CD14-positive monocyte (primary cell): ENCODE data around the gene PLOD3. TPM values are rescaled to one million over a fixed set of nuclear protein-coding genes. Genes with fewer than 3 reads are reported as not detected.

ENCODE experiments used
- DNase-seq, 3 donors: peaks; one replicate each; pipeline ENCODE4 v3.0.0-alpha.2; 2011 to 2022
- H2AFZ ChIP-seq: 2 replicates; pipeline ENCODE4 v1.6.0; 2012; ENCODE audit warnings: mild to moderate bottlenecking, low read depth, low read length, inconsistent platforms; ENCODE audit not compliant: insufficient read depth, poor library complexity, severe bottlenecking
- H3K27ac ChIP-seq, 2 donors: 1 replicate in 1 of 2; 2 replicates in 1 of 2; pipeline ENCODE4 v1.5.1; 2012 to 2013; ENCODE audit warnings: low read length in 2 of 2, control low read depth in 1 of 2, inconsistent platforms in 1 of 2, low read depth in 1 of 2, mild to moderate bottlenecking in 1 of 2
- H3K27me3 ChIP-seq, 2 donors: one replicate each; pipeline versions ENCODE4 v1.6.0 to v1.6.1; 2011 to 2013; ENCODE audit warnings: low read length in 2 of 2; ENCODE audit not compliant: control insufficient read depth in 2 of 2, insufficient read depth in 2 of 2
- H3K36me3 ChIP-seq, 2 donors: replicated peaks in 1 of 2; 1 replicate in 1 of 2; 2 replicates in 1 of 2; pipeline versions ENCODE4 v1.5.1 to v1.6.1; 2012 to 2013; ENCODE audit warnings: low read length in 2 of 2, control low read depth in 1 of 2, inconsistent platforms in 1 of 2, mild to moderate bottlenecking in 1 of 2; ENCODE audit not compliant: insufficient read depth in 2 of 2, control insufficient read depth in 1 of 2
- H3K4me1 ChIP-seq, 2 donors: 1 replicate in 1 of 2; 2 replicates in 1 of 2; pipeline versions ENCODE4 v1.5.1 to v1.6.1; 2012 to 2013; ENCODE audit warnings: low read length in 2 of 2, control low read depth in 1 of 2, inconsistent platforms in 1 of 2, mild to moderate bottlenecking in 1 of 2, moderate library complexity in 1 of 2; ENCODE audit not compliant: insufficient read depth in 2 of 2, control insufficient read depth in 1 of 2
- H3K4me2 ChIP-seq: replicated peaks from 2 replicates; pipeline ENCODE3; 2012; ENCODE audit warnings: low read length, moderate library complexity, mild to moderate bottlenecking; ENCODE audit not compliant: poor library complexity, severe bottlenecking; ENCODE audit errors: extremely low read depth
- H3K4me3 ChIP-seq, 3 experiments: fragments of 200-600 bp in 1 of 3; sonication (generic) in 1 of 3; replicated peaks in 1 of 3; 1 replicate in 2 of 3; 2 replicates in 1 of 3; pipeline ENCODE4 v1.5.1; 2011 to 2013; ENCODE audit warnings: low read length in 3 of 3, mild to moderate bottlenecking in 3 of 3, control low read depth in 2 of 3, low read depth in 2 of 3, inconsistent platforms in 1 of 3, moderate library complexity in 1 of 3
- H3K79me2 ChIP-seq: 2 replicates; pipeline ENCODE4 v1.6.0; 2012; ENCODE audit warnings: mild to moderate bottlenecking, control low read depth, inconsistent platforms, low read length, moderate library complexity; ENCODE audit not compliant: insufficient read depth
- H3K9ac ChIP-seq: 2 replicates; pipeline ENCODE4 v1.6.0; 2017; ENCODE audit warnings: low read length, mild to moderate bottlenecking; ENCODE audit not compliant: insufficient read depth, poor library complexity, severe bottlenecking
- H3K9me3 ChIP-seq, 2 donors: replicated peaks in 1 of 2; 1 replicate in 1 of 2; 2 replicates in 1 of 2; pipeline versions ENCODE4 v1.5.1 to v1.6.1; 2012 to 2013; ENCODE audit warnings: low read length in 2 of 2, control low read depth in 1 of 2; ENCODE audit not compliant: control insufficient read depth in 1 of 2, insufficient read depth in 1 of 2
- H4K20me1 ChIP-seq: 2 replicates; pipeline ENCODE4 v1.6.0; 2012; ENCODE audit warnings: mild to moderate bottlenecking, low read length, control low read depth, moderate library complexity; ENCODE audit not compliant: insufficient read depth
- H3K27ac Mint-ChIP-seq, 7 donors: one replicate each; pipeline ENCODE4 v1.8.0; 2020; ENCODE audit warnings: mild to moderate bottlenecking in 7 of 7, mixed read lengths in 7 of 7, moderate library complexity in 6 of 7, inconsistent platforms in 2 of 7
- H3K27me3 Mint-ChIP-seq, 3 donors: one replicate each; pipeline ENCODE4 v1.8.0; 2021 to 2022; ENCODE audit warnings: low read depth in 3 of 3, mild to moderate bottlenecking in 3 of 3, mixed read lengths in 3 of 3, moderate library complexity in 3 of 3, inconsistent platforms in 1 of 3
- H3K36me3 Mint-ChIP-seq, 2 donors: one replicate each; pipeline ENCODE4 v1.8.0; 2020; ENCODE audit warnings: mixed read lengths in 2 of 2, inconsistent platforms in 1 of 2, mild to moderate bottlenecking in 1 of 2
- H3K4me1 Mint-ChIP-seq: one replicate; pipeline ENCODE4 v1.8.0; 2020; ENCODE audit warnings: mild to moderate bottlenecking, mixed read lengths
- H3K4me3 Mint-ChIP-seq, 2 donors: one replicate each; pipeline ENCODE4 v1.8.0; 2020; ENCODE audit warnings: mild to moderate bottlenecking in 2 of 2, mixed read lengths in 2 of 2, moderate library complexity in 1 of 2
- H3K9me3 Mint-ChIP-seq, 7 donors: one replicate each; pipeline ENCODE4 v1.8.0; 2020 to 2022; ENCODE audit warnings: mixed read lengths in 7 of 7, mild to moderate bottlenecking in 6 of 7, moderate library complexity in 6 of 7, inconsistent platforms in 2 of 7
- CTCF ChIP-seq: fragments of 200-600 bp; IDR thresholded peaks from one replicate; pipeline ENCODE4 v1.8.0; 2022; ENCODE audit warnings: antibody characterized with exemption, mild to moderate bottlenecking
- WGBS: methylation state at CpG from one replicate; pipeline ENCODE4 v1.1.5; 2013; ENCODE audit warnings: missing lambda C conversion rate; ENCODE audit not compliant: insufficient coverage; 5-methylcytosine and 5-hydroxymethylcytosine counted together
- intact Hi-C, 2 donors: fragments of 100-400 bp; cut with micrococcal nuclease; formaldehyde crosslinking; loops; one replicate each; pipeline versions ENCODE4 v1.15.0 to v1.15.1; 2023
- polyA plus RNA-seq, 3 donors: library from polyadenylated mRNA; depleted of rRNA in 1 of 3; unstranded in 2 of 3; stranded (reverse) in 1 of 3; fragments of 300-500 nt in 2 of 3; fragments of >200 nt in 1 of 3; fragmentation: Illumina TruSeq in 2 of 3; gene quantifications; 1 replicate in 2 of 3; 2 replicates in 1 of 3; pipeline ENCODE4 v1.2.3, GENCODE V29; 2012 to 2021

PLOD3 gene
- polyA plus RNA-seq, 3 donors: 26.9 to 70.1 (median 28.1) TPM

GRCh38 chr7:101162551-101163278, 54.7 kb downstream of the PLOD3 start:
- H3K36me3 Mint-ChIP-seq: peaks cover 32 to 45% of the 10 kb centered on the region in 2 donors
- H3K9me3 ChIP-seq: peaks cover 6 to 18% of the 10 kb centered on the region in 2 donors
- H3K36me3 ChIP-seq: peaks cover 7 to 17% of the 10 kb centered on the region in 2 donors
- no peak overlapping the region for H3K27ac ChIP-seq
- intact Hi-C loops: no loop called here
- peaks cover 35 to 57% of the 10 kb centered on the region in 2 donors for H3K27me3 ChIP-seq
- no peak overlapping the region for H3K27ac Mint-ChIP-seq
- no peak for TF ChIP-seq CTCF
- no peak for DNase-seq
- H3K79me2 ChIP-seq: no peaks in the 10 kb centered on the region
- no peak overlapping the region for H3K9ac ChIP-seq
- H3K4me1 Mint-ChIP-seq: peaks cover 24% of the 10 kb centered on the region
- H2AFZ ChIP-seq: no peak overlapping the region
- peaks cover 57 to 65% (median 65%) of the 10 kb centered on the region in 3 donors for H3K27me3 Mint-ChIP-seq
- peak overlapping the region in 1 of 3 experiments; percentile 56 for H3K4me3 ChIP-seq
- peaks cover 14 to 30% of the 10 kb centered on the region in 2 donors for H3K4me1 ChIP-seq
- peak overlapping the region; percentile 69 to 86 for H3K4me3 Mint-ChIP-seq
- under 1% methylated on average over 56 of the region's 74 CpGs for WGBS
- peak overlapping the region; percentile 52 for H3K4me2 ChIP-seq
- peaks cover 2 to 30% (median 13%) of the 10 kb centered on the region in 7 donors for H3K9me3 Mint-ChIP-seq
- H4K20me1 ChIP-seq: peaks cover 14% of the 10 kb centered on the region

GRCh38 chr7:101161692-101162471, 55.5 kb downstream of the PLOD3 start:
- Mint-ChIP-seq H3K27ac (no peak overlapping the region), H3K27me3 (peaks cover 48 to 57% (median 57%) of the 10 kb centered on the region in 3 donors), H3K9me3 (peaks cover 2 to 30% (median 13%) of the 10 kb centered on the region in 7 donors), H3K4me1 (peaks cover 16% of the 10 kb centered on the region), H3K4me3 (peak overlapping the region in 1 of 2 donors; percentile 86), H3K36me3 (peaks cover 37 to 52% of the 10 kb centered on the region in 2 donors)
- Histone ChIP-seq H3K9me3 (peaks cover 6 to 18% of the 10 kb centered on the region in 2 donors), H3K4me2 (no peak overlapping the region), H3K79me2 (no peaks in the 10 kb centered on the region), H3K36me3 (peaks cover 9 to 17% of the 10 kb centered on the region in 2 donors), H3K27ac (no peak overlapping the region), H4K20me1 (peaks cover 14% of the 10 kb centered on the region), H2AFZ (no peak overlapping the region), H3K9ac (no peak overlapping the region), H3K4me3 (no peak overlapping the region), H3K27me3 (peaks cover 27 to 48% of the 10 kb centered on the region in 2 donors), H3K4me1 (peaks cover 14 to 30% of the 10 kb centered on the region in 2 donors)
- intact Hi-C loops: no loop called here
- WGBS: 89% methylated on average over 10 of the region's 17 CpGs
- no peak for TF ChIP-seq CTCF
- no peak for DNase-seq
